IPS-18a (cell line): ENCODE data around the gene NDFIP2.

Source experiments
- H3K27ac ChIP-seq: one replicate; pipeline ENCODE4 v1.5.1; 2013; ENCODE audit warnings: low read length
- H3K27me3 ChIP-seq: one replicate; pipeline ENCODE4 v1.6.1; 2013; ENCODE audit warnings: mild to moderate bottlenecking, low read length; ENCODE audit not compliant: control insufficient read depth, insufficient read depth
- H3K36me3 ChIP-seq: one replicate; pipeline ENCODE4 v1.6.1; 2013; ENCODE audit warnings: low read depth, low read length; ENCODE audit not compliant: control insufficient read depth
- H3K4me1 ChIP-seq: one replicate; pipeline ENCODE4 v1.6.1; 2013; ENCODE audit warnings: low read depth, low read length; ENCODE audit not compliant: control insufficient read depth
- H3K4me3 ChIP-seq: one replicate; pipeline ENCODE4 v1.5.1; 2013; ENCODE audit warnings: low read length
- H3K9ac ChIP-seq: one replicate; pipeline ENCODE4 v1.6.1; 2013; ENCODE audit warnings: mild to moderate bottlenecking, low read length, moderate library complexity
- H3K9me3 ChIP-seq: one replicate; pipeline ENCODE4 v1.6.1; 2013; ENCODE audit warnings: low read depth, low read length; ENCODE audit not compliant: control insufficient read depth

Gene NDFIP2

DNA sequence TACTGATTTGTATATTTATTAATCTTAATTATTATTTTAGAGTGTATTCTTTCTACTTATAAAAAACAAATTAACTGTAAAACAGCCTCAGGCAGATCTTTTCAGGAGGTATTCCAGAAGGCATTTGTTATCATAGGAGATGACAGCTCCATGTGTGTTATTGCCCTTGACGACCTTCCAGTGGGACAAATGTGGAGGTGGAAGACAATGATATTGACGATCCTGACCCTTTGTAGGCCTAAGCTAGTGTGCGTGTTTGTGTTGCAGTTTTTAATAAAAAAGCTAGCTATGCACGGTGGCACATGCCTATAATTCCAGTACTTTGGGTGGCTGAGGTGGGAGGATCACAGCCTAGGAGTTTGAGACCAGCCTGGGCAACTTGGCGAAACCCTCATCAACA lies 46.7 kb downstream of the NDFIP2 start:
- H3K27me3 ChIP-seq, result no peaks in the 10 kb centered on the region

DNA sequence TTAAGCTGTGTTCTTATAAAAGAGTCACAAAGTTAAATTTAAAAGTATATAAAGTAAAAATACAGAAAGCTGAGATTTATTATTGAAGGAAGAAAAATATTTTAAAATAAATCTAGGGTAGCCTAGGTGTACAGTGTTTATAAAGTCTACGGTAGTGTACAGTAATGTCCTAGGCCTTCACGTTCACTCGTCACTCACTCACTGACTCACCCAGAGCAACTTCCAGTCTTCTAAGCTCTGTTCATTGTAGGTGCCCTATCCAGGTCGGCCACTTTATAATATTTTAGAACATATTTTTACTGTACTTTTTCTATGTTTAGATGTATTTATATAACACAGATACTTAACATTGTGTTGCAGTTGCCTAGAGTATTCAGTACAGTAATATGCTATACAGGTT lies 47.4 kb downstream of the NDFIP2 start:
- no peaks in the 10 kb centered on the region for H3K9me3 ChIP-seq
- H3K27me3 ChIP-seq, result no peaks in the 10 kb centered on the region
- H3K36me3 ChIP-seq, result no peaks in the 10 kb centered on the region
- H3K27ac ChIP-seq, result no peak overlapping the region
- H3K4me1 ChIP-seq, result no peaks in the 10 kb centered on the region
- no peak overlapping the region for H3K9ac ChIP-seq
- no peak overlapping the region for H3K4me3 ChIP-seq

More for the DNA sequence above, 46.7 kb downstream of the NDFIP2 start:
- Histone ChIP-seq H3K27ac (no peak overlapping the region), H3K36me3 (no peaks in the 10 kb centered on the region), H3K4me1 (no peaks in the 10 kb centered on the region), H3K9ac (no peak overlapping the region), H3K4me3 (no peak overlapping the region), H3K9me3 (no peaks in the 10 kb centered on the region)

DNA sequence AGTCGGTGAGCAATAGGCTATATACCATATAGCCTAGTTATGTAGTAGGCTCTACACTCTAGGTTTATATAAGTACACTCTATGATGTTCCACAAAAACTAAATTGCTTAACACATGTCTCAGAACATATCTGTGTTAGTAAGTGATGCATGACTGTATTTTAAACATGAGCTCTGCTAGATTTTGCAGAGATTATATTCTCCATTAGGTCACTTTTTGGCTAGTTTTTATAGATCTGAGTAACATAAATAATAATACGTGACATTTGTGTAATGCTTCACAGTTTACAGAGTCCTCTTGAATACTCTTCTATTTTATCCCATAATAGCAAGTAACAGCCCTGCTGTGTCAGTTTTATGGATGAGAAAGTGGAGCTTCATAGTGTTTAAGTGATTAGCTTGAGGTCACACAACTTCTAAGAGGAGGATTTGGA lies 47.8 kb downstream of the NDFIP2 start:
- Histone ChIP-seq H3K9ac (no peak overlapping the region), H3K27me3 (no peaks in the 10 kb centered on the region), H3K36me3 (no peaks in the 10 kb centered on the region), H3K4me1 (no peaks in the 10 kb centered on the region), H3K4me3 (no peak overlapping the region), H3K9me3 (no peaks in the 10 kb centered on the region), H3K27ac (no peak overlapping the region)

DNA sequence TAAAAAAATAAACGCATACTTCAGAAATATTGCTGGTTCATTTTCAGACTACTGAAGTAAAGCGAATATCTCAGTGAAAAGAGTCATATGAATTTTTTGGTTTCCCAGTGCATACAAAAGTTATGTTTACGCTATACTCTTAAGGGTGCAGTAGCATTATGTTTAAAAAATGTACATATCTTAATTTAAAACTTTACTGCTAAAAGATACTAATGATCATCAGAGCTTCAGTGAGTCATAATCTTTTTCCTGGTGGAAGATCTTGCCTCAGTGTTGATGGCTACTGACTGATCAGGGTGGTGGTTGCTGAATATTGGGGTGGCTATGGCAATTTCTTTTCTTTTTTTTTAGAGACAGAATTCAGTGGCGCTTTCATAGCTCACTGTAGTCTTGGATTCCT lies 48.9 kb downstream of the NDFIP2 start:
- Histone ChIP-seq H3K4me1 (peaks cover 5% of the 10 kb centered on the region), H3K27ac (no peak overlapping the region), H3K9me3 (no peaks in the 10 kb centered on the region), H3K4me3 (no peak overlapping the region), H3K27me3 (no peaks in the 10 kb centered on the region), H3K9ac (no peak overlapping the region), H3K36me3 (no peaks in the 10 kb centered on the region)

DNA sequence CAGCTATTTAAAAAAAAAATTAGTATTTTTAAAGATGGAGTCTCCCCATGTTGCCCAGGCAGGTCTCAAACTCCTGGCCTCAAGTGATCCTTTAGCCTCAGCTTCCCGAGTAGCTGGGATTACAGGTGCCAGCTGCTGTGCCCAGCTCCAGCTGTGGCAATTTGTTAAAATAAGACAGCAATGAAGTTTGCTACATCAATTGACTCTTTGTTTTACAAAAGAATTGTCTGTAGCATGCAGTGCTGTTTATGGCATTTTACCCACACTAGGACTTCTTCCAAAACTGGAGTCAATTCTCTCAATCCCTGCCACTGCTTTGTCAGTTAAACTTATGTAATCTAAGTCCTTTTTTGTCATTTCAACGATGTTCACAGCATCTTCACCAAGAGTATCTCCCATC lies 49.3 kb downstream of the NDFIP2 start:
- Histone ChIP-seq H3K36me3 (no peaks in the 10 kb centered on the region), H3K4me1 (peaks cover 9% of the 10 kb centered on the region), H3K9ac (no peak overlapping the region), H3K27me3 (no peaks in the 10 kb centered on the region), H3K9me3 (no peaks in the 10 kb centered on the region), H3K27ac (no peak overlapping the region), H3K4me3 (no peak overlapping the region)

DNA sequence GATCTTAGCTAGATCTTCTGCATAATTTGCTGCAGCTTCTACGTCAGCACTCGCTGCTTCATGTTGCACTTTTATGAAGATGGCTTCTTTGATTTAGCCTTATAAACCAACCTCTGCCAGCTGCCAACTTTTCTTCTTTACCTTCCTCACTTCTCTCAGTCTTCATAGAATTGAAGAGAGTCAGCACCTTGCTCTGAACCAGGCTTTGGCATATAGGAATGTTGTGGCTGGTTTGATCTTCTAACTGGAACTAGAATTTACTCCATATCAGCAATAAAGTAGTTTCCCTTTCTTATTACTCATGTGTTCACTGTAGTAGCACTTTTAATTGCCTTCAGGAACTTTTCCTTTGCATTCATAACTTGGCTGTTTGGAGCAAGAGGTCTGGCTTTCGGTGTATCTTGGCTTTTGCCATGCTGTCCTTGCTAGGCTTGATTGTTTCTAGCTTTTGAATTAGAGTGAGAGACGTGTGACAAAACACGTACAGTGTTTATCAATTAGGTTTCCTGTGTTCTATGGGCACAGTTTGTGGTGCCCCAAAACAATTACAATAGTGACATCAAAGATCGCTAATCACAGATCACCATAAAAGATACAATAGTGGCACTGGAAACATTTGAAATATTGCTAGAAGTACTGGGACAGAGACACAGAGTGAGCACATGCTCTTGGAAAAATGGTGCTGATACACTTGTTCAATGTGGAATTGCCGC lies 50.7 kb downstream of the NDFIP2 start:
- Histone ChIP-seq H3K27me3 (no peaks in the 10 kb centered on the region), H3K36me3 (no peaks in the 10 kb centered on the region), H3K9ac (no peak overlapping the region), H3K27ac (no peak overlapping the region), H3K9me3 (no peaks in the 10 kb centered on the region), H3K4me1 (peaks cover 20% of the 10 kb centered on the region), H3K4me3 (no peak overlapping the region)

DNA sequence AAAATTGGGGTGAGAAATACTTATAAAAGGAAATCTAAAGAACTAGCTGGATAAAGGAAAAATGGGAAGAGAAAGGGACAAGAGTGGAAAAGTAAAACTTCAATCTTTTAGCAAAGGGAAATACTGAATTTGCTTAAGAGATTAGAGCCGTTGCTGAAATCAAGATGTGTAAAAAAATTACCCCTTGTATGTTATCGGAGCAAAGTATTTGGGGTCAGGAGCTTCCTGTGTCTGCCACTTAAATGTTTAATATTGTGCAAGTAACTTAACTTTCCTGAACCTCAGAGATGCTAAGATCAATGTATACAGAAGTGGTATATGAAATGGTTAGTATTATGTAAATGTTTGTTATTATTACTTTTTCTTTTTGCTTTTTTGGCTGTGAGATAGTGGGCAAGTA lies 51.6 kb downstream of the NDFIP2 start:
- Histone ChIP-seq H3K36me3 (no peaks in the 10 kb centered on the region), H3K27ac (no peak overlapping the region), H3K4me3 (no peak overlapping the region), H3K27me3 (no peaks in the 10 kb centered on the region), H3K4me1 (peaks cover 20% of the 10 kb centered on the region), H3K9me3 (no peaks in the 10 kb centered on the region), H3K9ac (no peak overlapping the region)

DNA sequence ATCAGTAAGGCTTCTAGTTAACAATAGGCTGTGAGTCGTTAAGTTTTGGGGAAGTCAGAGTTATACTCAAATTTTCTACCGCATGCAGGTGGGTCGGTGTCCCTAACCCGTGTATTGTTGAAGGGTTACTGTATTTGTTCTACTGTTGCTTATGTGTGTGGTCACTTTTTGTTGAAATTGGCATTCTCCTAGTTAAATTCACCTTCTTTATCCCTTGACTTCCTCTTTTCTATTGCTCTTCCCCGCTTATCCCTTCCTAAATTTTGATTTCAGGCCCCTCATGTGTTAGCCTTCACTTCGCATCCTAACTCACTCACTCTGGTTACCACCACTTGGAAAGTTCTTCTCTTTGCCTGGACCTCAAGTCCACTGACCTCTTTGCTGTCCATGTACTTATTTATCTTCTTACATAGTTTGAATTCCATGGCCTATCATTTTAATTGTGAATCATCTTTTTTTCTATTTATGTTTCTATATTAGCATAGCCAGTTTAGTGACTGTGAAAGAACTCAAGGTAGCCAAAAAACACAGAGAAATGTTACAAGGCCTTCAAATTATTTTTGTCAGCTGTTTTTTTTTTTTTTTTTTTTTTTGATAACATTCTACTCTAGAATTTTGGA lies 52.9 kb downstream of the NDFIP2 start:
- Histone ChIP-seq H3K27me3 (no peaks in the 10 kb centered on the region), H3K4me3 (no peak overlapping the region), H3K36me3 (no peaks in the 10 kb centered on the region), H3K4me1 (peaks cover 20% of the 10 kb centered on the region), H3K9ac (no peak overlapping the region), H3K9me3 (no peaks in the 10 kb centered on the region), H3K27ac (no peak overlapping the region)

DNA sequence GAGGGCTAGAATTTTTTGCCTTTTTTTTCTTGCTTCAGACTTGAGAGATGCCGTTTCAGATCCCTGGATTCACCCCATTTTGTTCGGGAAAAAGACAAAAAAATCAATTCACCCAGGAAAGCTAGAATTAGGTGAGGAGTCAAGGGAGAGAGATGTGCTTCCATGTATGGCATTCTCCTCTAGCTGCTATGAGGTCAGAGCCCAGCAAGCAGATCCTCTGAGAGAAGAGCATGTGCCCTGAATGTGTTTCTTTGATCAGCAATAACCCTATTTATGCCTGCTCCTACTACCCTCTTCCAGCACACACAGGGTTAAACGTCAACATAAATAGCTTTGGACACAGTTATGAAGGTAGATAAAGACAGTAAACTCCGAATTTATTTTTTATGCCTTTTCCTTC lies 53.6 kb downstream of the NDFIP2 start:
- no peaks in the 10 kb centered on the region for H3K9me3 ChIP-seq
- no peak overlapping the region for H3K9ac ChIP-seq
- no peak overlapping the region for H3K27ac ChIP-seq
- H3K4me3 ChIP-seq, result no peak overlapping the region
- peaks cover 20% of the 10 kb centered on the region for H3K4me1 ChIP-seq
- no peaks in the 10 kb centered on the region for H3K27me3 ChIP-seq
- no peaks in the 10 kb centered on the region for H3K36me3 ChIP-seq

DNA sequence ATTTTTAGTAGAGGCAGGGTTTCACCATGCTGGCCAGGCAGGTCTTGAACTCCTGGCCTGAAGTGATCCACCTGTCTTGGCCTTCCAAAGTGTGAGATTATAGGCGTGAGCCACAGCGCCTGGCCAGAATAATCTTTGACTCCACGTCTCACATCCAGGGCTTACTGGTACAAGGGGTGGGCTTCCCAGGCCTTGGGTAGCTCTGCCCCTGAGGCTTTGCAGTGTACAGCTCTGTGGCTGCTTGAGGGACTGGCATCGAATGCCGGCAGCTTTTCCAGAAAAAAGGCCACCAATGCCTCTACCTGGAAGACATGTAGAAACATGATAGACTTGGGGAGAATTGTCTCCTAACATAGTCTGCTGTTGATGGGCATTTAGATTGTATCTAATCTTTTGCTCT lies 57.8 kb downstream of the NDFIP2 start:
- no peaks in the 10 kb centered on the region for H3K36me3 ChIP-seq
- H3K9me3 ChIP-seq, result no peaks in the 10 kb centered on the region
- no peak overlapping the region for H3K27ac ChIP-seq
- no peak overlapping the region for H3K9ac ChIP-seq
- H3K4me1 ChIP-seq, result peaks cover 23% of the 10 kb centered on the region
- no peak overlapping the region for H3K4me3 ChIP-seq
- H3K27me3 ChIP-seq, result no peaks in the 10 kb centered on the region

DNA sequence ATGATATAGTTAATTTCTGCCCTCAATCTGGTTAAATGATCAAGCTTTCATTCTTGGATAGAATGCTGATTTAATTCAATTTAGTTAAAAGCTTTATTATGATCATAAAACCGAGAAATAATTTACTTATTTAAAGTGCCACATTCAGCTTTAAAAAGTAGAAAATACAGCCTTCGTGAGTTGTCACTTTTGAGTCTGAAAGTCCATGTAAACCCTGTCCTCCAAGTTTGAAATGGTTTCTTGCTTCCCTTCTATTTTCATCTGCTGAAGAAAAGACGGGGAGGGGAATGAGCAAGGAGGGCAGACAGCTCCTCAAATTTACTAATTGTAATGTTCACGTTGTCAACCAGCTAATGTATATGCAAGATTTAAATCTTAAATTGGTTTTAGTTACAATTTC lies 59.5 kb downstream of the NDFIP2 start:
- H3K27me3 ChIP-seq, result no peaks in the 10 kb centered on the region
- no peak overlapping the region for H3K9ac ChIP-seq
- no peak overlapping the region for H3K27ac ChIP-seq
- H3K4me3 ChIP-seq, result no peak overlapping the region
- peaks cover 18% of the 10 kb centered on the region for H3K4me1 ChIP-seq
- H3K9me3 ChIP-seq, result no peaks in the 10 kb centered on the region
- H3K36me3 ChIP-seq, result no peaks in the 10 kb centered on the region

DNA sequence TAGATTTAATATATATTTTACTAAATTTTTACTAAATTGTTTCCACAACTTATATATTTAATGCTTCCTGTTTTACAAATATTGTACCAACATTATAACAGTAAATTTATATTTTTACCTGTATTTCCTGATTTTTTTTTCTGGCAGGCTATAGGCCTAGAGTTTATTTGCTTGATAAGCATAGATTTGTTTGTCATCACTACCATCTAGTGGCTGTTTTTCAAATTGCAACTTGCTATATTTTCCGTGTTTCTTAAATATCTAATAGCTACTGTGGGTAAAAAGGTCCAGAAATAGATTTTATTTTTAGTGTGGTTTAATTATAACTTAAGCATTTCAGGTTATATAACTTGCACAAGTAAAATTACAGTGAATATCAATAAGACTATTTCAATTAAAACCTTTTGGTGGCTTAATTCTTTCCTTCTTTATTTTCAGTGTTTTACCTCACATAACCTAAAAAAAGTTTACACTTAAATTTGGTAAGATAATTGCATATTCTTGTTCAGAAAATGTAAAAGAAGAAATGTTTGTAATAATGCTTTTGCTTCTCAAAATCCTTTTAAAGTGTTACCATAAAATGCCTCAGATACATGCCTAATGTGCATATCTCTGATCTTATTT lies 60.6 kb downstream of the NDFIP2 start:
- Histone ChIP-seq H3K9me3 (no peaks in the 10 kb centered on the region), H3K4me3 (no peak overlapping the region), H3K4me1 (peaks cover 9% of the 10 kb centered on the region), H3K9ac (no peak overlapping the region), H3K36me3 (no peaks in the 10 kb centered on the region), H3K27ac (no peak overlapping the region), H3K27me3 (no peaks in the 10 kb centered on the region)
